T-helper 17 cell (primary cell): ENCODE measurements around the gene AOAH. TPM values are rescaled to one million over a fixed set of nuclear protein-coding genes. Genes with fewer than 3 reads are reported as not detected.

Source experiments
- ATAC-seq: fragments of 150-1000 bp; cut with Tn5 transposase; 2 replicates; pipeline ENCODE4 v1.10.0; 2021; ENCODE audit warnings: mild to moderate bottlenecking, moderate library complexity
- DNase-seq, 3 donors: peaks; one replicate each; pipeline versions ENCODE4 v3.0.0 to v3.0.0-alpha.2; 2020 to 2021
- H3K9me3 ChIP-seq: one replicate; pipeline ENCODE4 v1.7.0; 2013; ENCODE audit warnings: low read length, mild to moderate bottlenecking; ENCODE audit not compliant: control insufficient read depth, poor library complexity, severe bottlenecking
- H3K27ac Mint-ChIP-seq: one replicate; pipeline ENCODE4 v1.8.0; 2022; ENCODE audit warnings: mild to moderate bottlenecking, moderate library complexity, mixed read lengths
- H3K27me3 Mint-ChIP-seq: one replicate; pipeline ENCODE4 v1.8.0; 2022; ENCODE audit warnings: mixed read lengths
- H3K36me3 Mint-ChIP-seq: one replicate; pipeline ENCODE4 v1.8.0; 2022; ENCODE audit warnings: low read depth, mixed read lengths
- H3K4me1 Mint-ChIP-seq: one replicate; pipeline ENCODE4 v1.8.0; 2022; ENCODE audit warnings: mild to moderate bottlenecking, mixed read lengths
- H3K4me3 Mint-ChIP-seq: one replicate; pipeline ENCODE4 v1.8.0; 2022; ENCODE audit warnings: mild to moderate bottlenecking, moderate library complexity, mixed read lengths
- total RNA-seq, 4 donors: library from RNA in 2 of 4; stranded (reverse) in 2 of 4; gene quantifications; one replicate each; pipeline ENCODE4 v1.2.3 and lab custom pipeline; 2022 to 2026

Gene AOAH
- total RNA-seq (1 to 10 TPM; 2.6 to 7.0 TPM), total RNA-seq (lab: John Stamatoyannopoulos, UW) (3.0 to 5.7 reads per million in 2 donors)

- DNase-seq (peak; percentile 32 to 47 (median 42)), ATAC-seq (peak; percentile 99)
- H3K4me3 Mint-ChIP-seq: peak within 1 kb of the TSS; percentile 83
- H3K9me3 ChIP-seq: no peaks in the 10 kb centered on the region
- no peaks in the 10 kb centered on the region for H3K36me3 Mint-ChIP-seq
- H3K27ac Mint-ChIP-seq: peak within 1 kb of the TSS; percentile 87
- H3K4me1 Mint-ChIP-seq: peaks cover 36% of the 10 kb centered on the region
- no peaks in the 10 kb centered on the region for H3K27me3 Mint-ChIP-seq
Measured at GRCh38 chr7:36723951-36724664, at the start of gene AOAH. TSS of gene AOAH (minus strand) at chr7:36724494. CDS start at chr7:36724148, 346 bp downstream.

DNA sequence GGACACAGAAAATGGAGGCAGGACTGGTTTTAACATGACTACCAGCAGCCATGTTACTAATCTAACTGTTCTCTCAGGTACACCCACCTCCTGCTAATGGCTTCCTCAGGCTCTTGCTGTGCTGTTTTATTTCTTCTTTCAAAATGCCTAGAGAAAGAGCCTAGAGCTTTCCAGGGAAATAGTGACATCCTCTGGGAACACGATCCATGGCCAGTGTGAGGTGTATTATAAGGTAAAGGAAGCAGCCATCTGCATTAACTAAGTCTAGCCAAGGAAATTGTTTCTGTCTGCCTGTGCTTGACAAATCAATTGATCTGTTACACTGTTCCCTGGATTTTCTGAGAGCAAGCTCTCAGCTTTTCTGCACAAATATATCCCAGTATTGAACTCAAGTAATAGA lies 42.2 kb upstream of the AOAH start:
- H3K36me3 Mint-ChIP-seq: no peaks in the 10 kb centered on the region
- H3K27me3 Mint-ChIP-seq: peaks cover 9% of the 10 kb centered on the region
- no peak overlapping the region for H3K27ac Mint-ChIP-seq
- H3K9me3 ChIP-seq: no peaks in the 10 kb centered on the region
- peaks cover 6% of the 10 kb centered on the region for H3K4me1 Mint-ChIP-seq
- no peak for ATAC-seq
- DNase-seq: no peak
- H3K4me3 Mint-ChIP-seq: no peak overlapping the region

GRCh38 chr7:36765605-36766004 lies 41.3 kb upstream of the AOAH start:
- no peaks in the 10 kb centered on the region for H3K9me3 ChIP-seq
- H3K4me1 Mint-ChIP-seq: peaks cover 6% of the 10 kb centered on the region
- no peak overlapping the region for H3K27ac Mint-ChIP-seq
- H3K36me3 Mint-ChIP-seq: no peaks in the 10 kb centered on the region
- peaks cover 9% of the 10 kb centered on the region for H3K27me3 Mint-ChIP-seq
- H3K4me3 Mint-ChIP-seq: no peak overlapping the region
- ATAC-seq: no peak
- DNase-seq: no peak

DNA sequence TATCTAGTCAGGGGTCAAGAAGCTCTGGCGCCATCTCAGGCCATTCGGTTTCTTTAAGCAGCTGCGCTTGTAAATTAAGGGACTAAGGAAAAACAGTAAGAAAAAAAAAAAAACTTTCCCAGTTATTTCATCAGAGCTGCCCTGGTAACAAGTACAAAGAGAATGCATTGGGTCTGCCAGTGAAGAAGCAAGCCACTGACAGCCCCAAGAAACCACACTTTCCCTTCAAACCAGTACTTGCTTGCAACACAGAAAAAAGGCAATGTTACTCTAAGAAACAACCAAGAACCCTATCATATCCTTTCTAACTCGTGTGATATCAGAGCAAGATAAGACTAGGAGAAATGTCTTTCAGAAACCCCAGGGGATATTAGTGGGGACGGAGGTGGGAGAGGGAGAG lies 40.6 kb upstream of the AOAH start:
- no peak overlapping the region for H3K4me3 Mint-ChIP-seq
- H3K27ac Mint-ChIP-seq: no peak overlapping the region
- no peaks in the 10 kb centered on the region for H3K9me3 ChIP-seq
- H3K27me3 Mint-ChIP-seq: peaks cover 9% of the 10 kb centered on the region
- no peak for ATAC-seq
- no peaks in the 10 kb centered on the region for H3K36me3 Mint-ChIP-seq
- no peak for DNase-seq
- peaks cover 6% of the 10 kb centered on the region for H3K4me1 Mint-ChIP-seq

DNA sequence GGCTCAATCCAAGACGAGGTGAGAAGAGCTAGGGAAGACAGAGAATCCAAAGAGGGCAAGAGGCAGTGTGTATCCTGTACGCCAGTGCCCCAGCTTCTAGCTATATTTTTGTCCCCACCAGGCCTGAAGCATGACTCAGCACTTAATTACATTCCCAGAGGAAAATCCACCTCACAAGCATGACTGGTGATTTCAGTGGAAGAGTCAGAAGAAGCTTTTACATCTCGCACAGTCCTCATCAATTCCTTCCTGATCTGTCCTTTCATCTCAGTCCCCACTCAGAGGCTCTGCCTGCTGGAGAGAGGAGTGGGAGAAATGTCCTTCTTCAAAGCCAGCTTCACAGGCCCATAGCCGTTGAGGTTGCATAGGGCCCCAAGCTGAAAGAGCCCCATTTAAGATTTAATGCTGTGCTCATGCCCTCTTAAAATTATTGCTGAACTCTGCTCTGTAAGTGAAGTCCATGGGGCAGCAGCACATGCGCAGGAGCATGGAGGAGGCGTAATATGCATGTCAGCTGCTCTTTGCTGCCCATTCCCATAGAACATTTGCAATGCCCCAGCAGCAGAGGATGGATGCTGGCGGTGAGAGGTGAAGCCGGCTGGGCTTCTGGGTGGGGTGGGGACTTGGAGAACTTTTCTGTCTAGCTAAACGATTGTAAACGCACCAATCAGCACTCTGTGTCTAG lies 39.0 kb upstream of the AOAH start:
- DNase-seq (no peak), ATAC-seq (no peak)
- no peak overlapping the region for H3K4me3 Mint-ChIP-seq
- H3K36me3 Mint-ChIP-seq: no peaks in the 10 kb centered on the region
- peaks cover 2% of the 10 kb centered on the region for H3K4me1 Mint-ChIP-seq
- H3K9me3 ChIP-seq: no peaks in the 10 kb centered on the region
- H3K27ac Mint-ChIP-seq: no peak overlapping the region
- H3K27me3 Mint-ChIP-seq: peaks cover 5% of the 10 kb centered on the region

DNA sequence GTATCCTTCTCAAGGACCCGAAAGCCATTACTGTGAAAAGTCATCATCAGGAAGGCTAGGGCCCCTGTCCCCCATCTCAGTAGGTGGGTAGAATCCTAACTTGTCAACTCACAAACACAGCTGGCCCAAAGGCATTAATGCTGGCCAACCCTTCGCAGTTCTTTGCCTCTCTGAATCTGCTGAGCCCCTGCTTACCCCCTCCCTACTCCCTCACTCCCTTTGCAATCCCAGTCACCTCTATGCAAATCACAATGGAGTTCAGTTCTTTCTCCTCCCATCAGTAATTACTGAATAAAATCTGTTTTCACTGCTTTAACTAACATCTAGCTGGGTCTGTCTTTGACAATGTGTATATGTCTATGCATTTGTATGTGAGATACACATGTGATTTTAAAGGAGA lies 38.1 kb upstream of the AOAH start:
- H3K9me3 ChIP-seq: no peaks in the 10 kb centered on the region
- no peaks in the 10 kb centered on the region for H3K36me3 Mint-ChIP-seq
- ATAC-seq: no peak
- H3K4me3 Mint-ChIP-seq: no peak overlapping the region
- H3K4me1 Mint-ChIP-seq: peaks cover 2% of the 10 kb centered on the region
- DNase-seq: no peak
- peaks cover 5% of the 10 kb centered on the region for H3K27me3 Mint-ChIP-seq
- peak overlapping the region; percentile 54 for H3K27ac Mint-ChIP-seq

GRCh38 chr7:36761835-36762234 lies 37.5 kb upstream of the AOAH start:
- Mint-ChIP-seq H3K27me3 (peaks cover 5% of the 10 kb centered on the region), H3K4me3 (no peak overlapping the region), H3K36me3 (no peaks in the 10 kb centered on the region), H3K27ac (no peak overlapping the region), H3K4me1 (peaks cover 2% of the 10 kb centered on the region)
- DNase-seq (no peak), ATAC-seq (no peak)
- no peaks in the 10 kb centered on the region for H3K9me3 ChIP-seq

DNA sequence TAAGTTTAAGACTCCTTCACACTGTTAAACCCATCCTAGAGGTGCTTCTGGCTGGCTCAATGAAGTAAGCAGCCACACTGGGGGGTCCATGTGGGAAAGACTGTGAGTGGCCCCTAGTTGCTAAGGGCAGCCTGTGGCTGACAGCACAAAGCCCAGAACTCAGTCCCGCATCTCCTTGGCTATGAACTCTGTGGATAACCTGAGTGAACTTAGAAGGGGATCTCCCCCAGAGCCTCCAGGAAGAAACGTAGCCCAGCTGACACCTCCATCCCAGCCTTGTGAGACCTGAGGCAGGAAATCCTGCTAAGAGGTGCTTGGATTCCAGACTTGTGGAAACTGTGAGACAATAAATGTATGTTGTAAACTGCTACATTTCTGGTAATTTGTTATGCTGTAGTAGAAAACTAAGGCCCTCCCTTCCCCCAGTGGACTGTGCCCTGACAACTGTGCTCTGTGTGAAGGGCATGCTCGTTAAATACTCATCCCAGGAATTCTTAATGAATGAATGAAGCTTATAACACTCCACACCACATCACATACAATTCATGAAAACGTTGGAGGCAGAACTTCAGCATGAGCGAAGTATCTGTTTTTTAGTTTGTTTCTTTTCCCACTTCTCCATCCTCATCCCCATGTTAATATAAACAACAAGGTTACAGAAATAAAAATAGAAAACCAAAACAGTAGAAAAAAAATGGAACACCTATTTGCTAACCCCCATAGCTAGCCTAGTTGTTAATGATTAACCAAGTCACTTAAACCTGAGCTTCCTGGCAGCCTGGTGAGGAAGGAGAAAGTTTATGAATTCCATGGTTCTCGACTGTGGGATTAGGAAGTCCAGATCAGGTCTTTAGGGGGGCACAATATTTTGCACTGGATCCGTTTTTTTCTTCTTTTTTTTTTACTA lies 36.8 kb upstream of the AOAH start:
- no peaks in the 10 kb centered on the region for H3K9me3 ChIP-seq
- no peak for ATAC-seq
- Mint-ChIP-seq H3K27me3 (peaks cover 5% of the 10 kb centered on the region), H3K4me3 (no peak overlapping the region), H3K27ac (peak overlapping the region; percentile 83), H3K4me1 (peaks cover 2% of the 10 kb centered on the region), H3K36me3 (no peaks in the 10 kb centered on the region)
- DNase-seq: no peak

DNA sequence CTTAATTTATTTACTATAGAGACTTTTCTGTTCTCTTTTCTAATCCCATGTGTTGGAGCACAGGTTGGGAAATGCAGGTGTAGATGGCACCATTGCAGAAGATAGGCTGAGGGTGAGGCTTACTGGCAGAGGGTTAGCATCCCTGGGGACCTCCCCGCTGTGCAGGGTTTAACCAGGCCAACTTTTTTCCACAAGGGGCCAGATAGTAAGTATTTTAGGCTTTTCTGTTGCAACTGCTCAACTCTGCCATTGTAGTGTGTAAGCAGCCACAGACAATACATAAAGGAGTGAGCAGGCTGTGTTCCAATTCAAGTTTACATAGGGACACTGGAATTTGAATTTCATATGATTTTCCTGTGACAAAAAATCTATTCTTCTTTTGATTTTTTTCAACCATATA lies 34.6 kb upstream of the AOAH start:
- Mint-ChIP-seq H3K36me3 (no peaks in the 10 kb centered on the region), H3K27me3 (peaks cover 10% of the 10 kb centered on the region), H3K4me1 (peaks cover 6% of the 10 kb centered on the region), H3K4me3 (no peak overlapping the region), H3K27ac (no peak overlapping the region)
- no peaks in the 10 kb centered on the region for H3K9me3 ChIP-seq
- ATAC-seq: no peak
- no peak for DNase-seq

GRCh38 chr7:36755484-36755883 lies 31.2 kb upstream of the AOAH start:
- H3K9me3 ChIP-seq: no peaks in the 10 kb centered on the region
- Mint-ChIP-seq H3K4me3 (no peak overlapping the region), H3K36me3 (no peaks in the 10 kb centered on the region), H3K27me3 (peaks cover 5% of the 10 kb centered on the region), H3K4me1 (peaks cover 4% of the 10 kb centered on the region), H3K27ac (no peak overlapping the region)
- no peak for DNase-seq
- ATAC-seq: no peak

DNA sequence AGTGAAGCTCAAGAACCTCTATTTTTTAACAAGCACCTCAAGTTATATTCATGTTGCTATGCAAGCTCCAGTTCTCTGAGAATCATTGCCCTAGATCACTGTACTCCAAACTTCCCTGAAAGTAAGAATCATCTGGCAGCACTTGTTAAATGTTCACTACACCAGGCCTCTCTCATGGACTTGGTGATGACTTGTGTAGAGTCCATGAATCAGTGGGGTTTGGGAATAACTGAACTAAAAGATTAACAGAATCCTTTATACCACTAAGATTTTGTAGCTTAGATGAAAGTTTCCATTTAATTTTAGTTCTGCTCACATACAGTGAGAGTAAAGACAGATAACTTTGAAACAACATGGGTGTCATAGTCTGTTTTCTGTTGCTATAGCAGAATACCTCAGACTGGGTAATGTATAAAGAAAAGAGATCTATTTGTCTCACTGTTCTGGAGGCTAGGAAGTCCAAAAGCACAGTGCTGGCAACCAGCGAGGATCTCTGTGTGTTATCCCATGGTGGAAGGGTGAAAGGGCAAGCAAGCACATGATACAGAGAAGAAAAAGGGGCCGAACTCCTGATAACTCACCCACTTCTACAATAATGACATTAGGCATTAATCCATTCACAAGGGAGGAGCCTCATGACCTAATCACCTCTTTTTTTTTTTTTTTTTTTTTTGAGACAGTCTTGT lies 27.9 kb upstream of the AOAH start:
- Mint-ChIP-seq H3K27me3 (peaks cover 17% of the 10 kb centered on the region), H3K36me3 (no peaks in the 10 kb centered on the region), H3K27ac (no peak overlapping the region), H3K4me1 (peaks cover 10% of the 10 kb centered on the region), H3K4me3 (no peak overlapping the region)
- DNase-seq: no peak
- ATAC-seq: no peak
- H3K9me3 ChIP-seq: no peaks in the 10 kb centered on the region

- H3K4me3 Mint-ChIP-seq: peak overlapping the region; percentile 28
- peaks cover 2% of the 10 kb centered on the region for H3K36me3 Mint-ChIP-seq
- DNase-seq (no peak), ATAC-seq (no peak)
- no peak overlapping the region for H3K27ac Mint-ChIP-seq
- H3K9me3 ChIP-seq: no peaks in the 10 kb centered on the region
- peaks cover 13% of the 10 kb centered on the region for H3K4me1 Mint-ChIP-seq
- peaks cover 32% of the 10 kb centered on the region for H3K27me3 Mint-ChIP-seq
Measured at GRCh38 chr7:36750451-36750850, 26.2 kb upstream of the AOAH start.
